ENCODE data around the gene DPYD. TPM values are rescaled to one million over a fixed set of nuclear protein-coding genes. Genes with fewer than 3 reads are reported as not detected.

DPYD gene
- total RNA-seq, 1 donor, result 81.4 TPM

GRCh38 chr1:97500760-97501159 lies 420.1 kb downstream of the DPYD start:
- H3K36me3 ChIP-seq (ENCODE audit: insufficient read depth, low read length), result no peaks in the 10 kb centered on the region
- H3K9me3 ChIP-seq (ENCODE audit: low read depth, low read length), result no peaks in the 10 kb centered on the region
- no peak overlapping the region for H3K27ac ChIP-seq (ENCODE audit: low read depth, low read length)
- H2AFZ ChIP-seq (ENCODE audit: low read length), result no peak overlapping the region
- no peak for DNase-seq (ENCODE audit: insufficient read length, low spot score, missing footprints)
- TF ChIP-seq CTCF (IDR thresholded peaks at IDR 0.05; ENCODE audit: extremely low read depth, low read depth, low read length), result no peak
- H4K20me1 ChIP-seq (ENCODE audit: insufficient read depth, low read length), result no peaks in the 10 kb centered on the region
- no peaks in the 10 kb centered on the region for H3K27me3 ChIP-seq (ENCODE audit: insufficient read depth, low read length)
- no peak overlapping the region for H3K4me2 ChIP-seq (ENCODE audit: insufficient read depth, low read length)
- no peaks in the 10 kb centered on the region for H3K79me2 ChIP-seq (ENCODE audit: insufficient read depth, low read length)
- no peaks in the 10 kb centered on the region for H3K4me1 ChIP-seq (ENCODE audit: insufficient read depth, low read length)
- no peak overlapping the region for H3K4me3 ChIP-seq (ENCODE audit: insufficient read depth, low read length)

GRCh38 chr1:97499667-97500066 lies 421.2 kb downstream of the DPYD start:
- Histone ChIP-seq H3K9me3 (ENCODE audit: low read depth, low read length) (no peaks in the 10 kb centered on the region), H3K79me2 (ENCODE audit: insufficient read depth, low read length) (no peaks in the 10 kb centered on the region), H2AFZ (ENCODE audit: low read length) (no peak overlapping the region), H3K36me3 (ENCODE audit: insufficient read depth, low read length) (no peaks in the 10 kb centered on the region), H3K4me2 (ENCODE audit: insufficient read depth, low read length) (no peak overlapping the region), H3K27ac (ENCODE audit: low read depth, low read length) (no peak overlapping the region), H3K27me3 (ENCODE audit: insufficient read depth, low read length) (no peaks in the 10 kb centered on the region), H4K20me1 (ENCODE audit: insufficient read depth, low read length) (no peaks in the 10 kb centered on the region), H3K4me1 (ENCODE audit: insufficient read depth, low read length) (no peaks in the 10 kb centered on the region), H3K4me3 (ENCODE audit: insufficient read depth, low read length) (no peak overlapping the region)
- DNase-seq (ENCODE audit: insufficient read length, low spot score, missing footprints), result no peak
- no peak for TF ChIP-seq CTCF (IDR thresholded peaks at IDR 0.05; ENCODE audit: extremely low read depth, low read depth, low read length)

- H3K4me3 ChIP-seq (ENCODE audit: insufficient read depth, low read length), result no peak overlapping the region
- no peaks in the 10 kb centered on the region for H3K79me2 ChIP-seq (ENCODE audit: insufficient read depth, low read length)
- no peaks in the 10 kb centered on the region for H3K36me3 ChIP-seq (ENCODE audit: insufficient read depth, low read length)
- H3K9me3 ChIP-seq (ENCODE audit: low read depth, low read length), result no peaks in the 10 kb centered on the region
- H3K4me1 ChIP-seq (ENCODE audit: insufficient read depth, low read length), result no peaks in the 10 kb centered on the region
- TF ChIP-seq CTCF (IDR thresholded peaks at IDR 0.05; ENCODE audit: extremely low read depth, low read depth, low read length), result no peak
- no peak overlapping the region for H2AFZ ChIP-seq (ENCODE audit: low read length)
- no peak overlapping the region for H3K27ac ChIP-seq (ENCODE audit: low read depth, low read length)
- H4K20me1 ChIP-seq (ENCODE audit: insufficient read depth, low read length), result no peaks in the 10 kb centered on the region
- H3K4me2 ChIP-seq (ENCODE audit: insufficient read depth, low read length), result no peak overlapping the region
- no peak for DNase-seq (ENCODE audit: insufficient read length, low spot score, missing footprints)
- H3K27me3 ChIP-seq (ENCODE audit: insufficient read depth, low read length), result no peaks in the 10 kb centered on the region
Measured at GRCh38 chr1:97489834-97490233, 431.0 kb downstream of the DPYD start.

GRCh38 chr1:97488530-97488929 lies 432.3 kb downstream of the DPYD start:
- no peak for TF ChIP-seq CTCF (IDR thresholded peaks at IDR 0.05; ENCODE audit: extremely low read depth, low read depth, low read length)
- no peak for DNase-seq (ENCODE audit: insufficient read length, low spot score, missing footprints)

More at GRCh38 chr1:97488530-97488929, 432.3 kb downstream of the DPYD start:
- no peaks in the 10 kb centered on the region for H3K4me1 ChIP-seq (ENCODE audit: insufficient read depth, low read length)
- no peak overlapping the region for H3K4me2 ChIP-seq (ENCODE audit: insufficient read depth, low read length)
- no peaks in the 10 kb centered on the region for H3K9me3 ChIP-seq (ENCODE audit: low read depth, low read length)
- H3K36me3 ChIP-seq (ENCODE audit: insufficient read depth, low read length), result no peaks in the 10 kb centered on the region
- H3K79me2 ChIP-seq (ENCODE audit: insufficient read depth, low read length), result no peaks in the 10 kb centered on the region
- no peak overlapping the region for H3K27ac ChIP-seq (ENCODE audit: low read depth, low read length)
- H3K4me3 ChIP-seq (ENCODE audit: insufficient read depth, low read length), result no peak overlapping the region
- no peaks in the 10 kb centered on the region for H4K20me1 ChIP-seq (ENCODE audit: insufficient read depth, low read length)
- H2AFZ ChIP-seq (ENCODE audit: low read length), result no peak overlapping the region
- no peaks in the 10 kb centered on the region for H3K27me3 ChIP-seq (ENCODE audit: insufficient read depth, low read length)
